ENCODE measurements around the gene PABPC1L. TPM values are rescaled to one million over a fixed set of nuclear protein-coding genes. Genes with fewer than 3 reads are reported as not detected.

The PABPC1L gene
- polyA plus RNA-seq, 1 donor (not counting 4 experiments of a cell fraction or from before 2014, with no cell fraction given), result 31.4 TPM

DNA sequence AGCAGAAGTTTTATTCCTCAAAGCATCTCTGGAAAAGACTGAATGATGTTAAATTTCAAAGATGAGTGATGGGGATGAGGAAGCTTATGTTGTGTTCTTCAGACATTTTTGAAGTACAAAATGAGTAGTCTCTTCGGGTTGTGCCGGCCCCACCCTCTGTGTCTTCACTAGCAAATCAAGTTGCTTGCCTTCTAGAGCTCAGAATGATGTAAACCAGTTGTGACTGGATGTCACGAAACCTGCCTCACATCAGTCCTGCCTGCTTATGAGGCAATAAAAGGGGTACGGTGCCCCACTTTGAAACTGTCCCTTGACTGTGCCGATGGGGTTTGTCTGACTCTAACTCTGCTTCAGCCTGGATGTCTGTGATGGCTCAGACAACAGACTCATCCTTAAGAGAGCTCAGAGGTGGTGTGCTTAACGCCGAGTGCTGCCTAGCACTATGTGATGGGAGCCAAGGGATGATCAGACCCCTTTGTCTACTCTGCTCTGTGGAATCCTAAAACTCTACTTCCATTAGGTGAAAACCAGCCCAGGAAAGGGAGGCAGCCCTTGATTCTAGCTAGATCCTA lies 31.3 kb downstream of the PABPC1L start:
- Histone ChIP-seq H3K4me1 (ENCODE audit: control insufficient read depth, extremely low read depth, insufficient read depth, low read length) (no peaks in the 10 kb centered on the region), H3K9me3 (ENCODE audit: control insufficient read depth, low read depth, low read length) (no peaks in the 10 kb centered on the region), H3K9me1 (ENCODE audit: control insufficient read depth, extremely low read depth, insufficient read depth, low read length) (peaks cover 2% of the 10 kb centered on the region), H3K9ac (ENCODE audit: control insufficient read depth, extremely low read depth, insufficient read depth, low read length) (no peak overlapping the region), H4K20me1 (ENCODE audit: control insufficient read depth, extremely low read depth, insufficient read depth, low read length) (no peaks in the 10 kb centered on the region), H3K27ac (ENCODE audit: control insufficient read depth, insufficient read depth, low read length) (no peak overlapping the region), H3K36me3 (ENCODE audit: control insufficient read depth in 2 of 2, extremely low read depth in 1 of 2, insufficient read depth in 2 of 2, low read length in 2 of 2) (peaks cover 29 to 44% of the 10 kb centered on the region in 2 experiments), H3K4me3 (ENCODE audit: control insufficient read depth in 2 of 3, extremely low read depth in 1 of 3, insufficient read depth in 2 of 3, low read depth in 1 of 3, low read length in 3 of 3) (no peak overlapping the region), H3K4me2 (ENCODE audit: control insufficient read depth, extremely low read depth, insufficient read depth, low read depth, low read length) (no peak overlapping the region), H3K27me3 (ENCODE audit: control insufficient read depth, extremely low read depth, insufficient read depth, low read length) (no peaks in the 10 kb centered on the region), H3K79me2 (ENCODE audit: control insufficient read depth, insufficient read depth, low read length) (no peaks in the 10 kb centered on the region), H2AFZ (ENCODE audit: control insufficient read depth, low read length) (no peak overlapping the region)
- TF ChIP-seq EZH2 (IDR thresholded peaks at IDR 0.05; ENCODE audit: low read length), result no peak
- TF ChIP-seq, protein P1, sequence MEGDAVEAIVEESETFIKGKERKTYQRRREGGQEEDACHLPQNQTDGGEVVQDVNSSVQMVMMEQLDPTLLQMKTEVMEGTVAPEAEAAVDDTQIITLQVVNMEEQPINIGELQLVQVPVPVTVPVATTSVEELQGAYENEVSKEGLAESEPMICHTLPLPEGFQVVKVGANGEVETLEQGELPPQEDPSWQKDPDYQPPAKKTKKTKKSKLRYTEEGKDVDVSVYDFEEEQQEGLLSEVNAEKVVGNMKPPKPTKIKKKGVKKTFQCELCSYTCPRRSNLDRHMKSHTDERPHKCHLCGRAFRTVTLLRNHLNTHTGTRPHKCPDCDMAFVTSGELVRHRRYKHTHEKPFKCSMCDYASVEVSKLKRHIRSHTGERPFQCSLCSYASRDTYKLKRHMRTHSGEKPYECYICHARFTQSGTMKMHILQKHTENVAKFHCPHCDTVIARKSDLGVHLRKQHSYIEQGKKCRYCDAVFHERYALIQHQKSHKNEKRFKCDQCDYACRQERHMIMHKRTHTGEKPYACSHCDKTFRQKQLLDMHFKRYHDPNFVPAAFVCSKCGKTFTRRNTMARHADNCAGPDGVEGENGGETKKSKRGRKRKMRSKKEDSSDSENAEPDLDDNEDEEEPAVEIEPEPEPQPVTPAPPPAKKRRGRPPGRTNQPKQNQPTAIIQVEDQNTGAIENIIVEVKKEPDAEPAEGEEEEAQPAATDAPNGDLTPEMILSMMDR (optimal IDR thresholded peaks at IDR 0.05 in 1 of 3, IDR thresholded peaks at IDR 0.05 in 1 of 3, conservative IDR thresholded peaks at IDR 0.05 in 1 of 3; ENCODE audit: extremely low read depth in 1 of 3, insufficient read depth in 2 of 3, low read length in 3 of 3), result no peak
- FAIRE-seq (no peak), DNase-seq (ENCODE audit: low read depth, low spot score) (no peak)
- dilution Hi-C loops (cut with MboI; ENCODE audit: extremely low pct_ligation_motif_present, low sequenced_read_pairs), result no loop called here

DNA sequence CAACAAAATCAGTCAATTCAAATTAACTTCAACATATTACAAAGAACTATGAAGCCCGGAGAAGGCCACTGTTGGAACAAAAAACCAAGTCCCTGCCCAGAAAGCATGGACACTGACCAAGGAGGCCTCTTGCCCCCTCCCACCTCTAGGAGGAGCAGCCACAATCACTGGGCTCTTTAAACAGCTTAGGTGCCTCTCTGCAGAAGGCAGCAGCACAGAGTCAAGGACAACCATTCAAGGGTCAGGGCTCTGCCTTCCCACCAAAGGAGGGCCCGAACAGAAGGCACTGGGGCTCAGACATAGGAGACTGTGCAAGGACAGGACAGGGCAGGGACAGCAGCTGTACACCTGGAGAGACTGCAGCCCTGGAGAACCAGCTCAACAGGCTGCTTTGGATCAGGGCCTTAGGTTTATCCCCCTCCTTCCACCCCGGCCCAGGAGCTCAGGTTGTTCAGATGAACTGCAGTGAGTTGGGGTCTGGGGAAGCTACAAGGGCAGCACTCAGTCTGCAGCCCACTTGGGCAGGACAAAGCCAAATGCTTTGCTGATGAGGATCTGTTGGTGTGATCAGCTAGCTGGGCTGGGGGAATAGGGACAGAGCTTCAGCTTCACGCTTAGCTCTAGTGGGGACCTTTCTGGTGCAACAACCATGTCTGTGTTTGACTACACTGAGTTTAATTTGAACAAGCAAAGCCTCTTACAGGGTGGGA lies 32.6 kb downstream of the PABPC1L start:
- Histone ChIP-seq H3K9me1 (ENCODE audit: control insufficient read depth, extremely low read depth, insufficient read depth, low read length) (peaks cover 2% of the 10 kb centered on the region), H3K4me1 (ENCODE audit: control insufficient read depth, extremely low read depth, insufficient read depth, low read length) (no peaks in the 10 kb centered on the region), H2AFZ (ENCODE audit: control insufficient read depth, low read length) (no peak overlapping the region), H3K27me3 (ENCODE audit: control insufficient read depth, extremely low read depth, insufficient read depth, low read length) (no peaks in the 10 kb centered on the region), H3K79me2 (ENCODE audit: control insufficient read depth, insufficient read depth, low read length) (no peaks in the 10 kb centered on the region), H3K4me2 (ENCODE audit: control insufficient read depth, extremely low read depth, insufficient read depth, low read depth, low read length) (no peak overlapping the region), H3K36me3 (ENCODE audit: control insufficient read depth in 2 of 2, extremely low read depth in 1 of 2, insufficient read depth in 2 of 2, low read length in 2 of 2) (peaks cover 26 to 49% of the 10 kb centered on the region in 2 experiments), H3K27ac (ENCODE audit: control insufficient read depth, insufficient read depth, low read length) (no peak overlapping the region), H3K9ac (ENCODE audit: control insufficient read depth, extremely low read depth, insufficient read depth, low read length) (no peak overlapping the region), H3K9me3 (ENCODE audit: control insufficient read depth, low read depth, low read length) (no peaks in the 10 kb centered on the region), H4K20me1 (ENCODE audit: control insufficient read depth, extremely low read depth, insufficient read depth, low read length) (no peaks in the 10 kb centered on the region), H3K4me3 (ENCODE audit: control insufficient read depth in 2 of 3, extremely low read depth in 1 of 3, insufficient read depth in 2 of 3, low read depth in 1 of 3, low read length in 3 of 3) (no peak overlapping the region)
- dilution Hi-C loops (cut with MboI; ENCODE audit: extremely low pct_ligation_motif_present, low sequenced_read_pairs), result no loop called here
- no peak for FAIRE-seq
- DNase-seq (ENCODE audit: low read depth, low spot score), result no peak
- no peak for TF ChIP-seq EZH2 (IDR thresholded peaks at IDR 0.05; ENCODE audit: low read length)
- TF ChIP-seq, protein P1 (optimal IDR thresholded peaks at IDR 0.05 in 1 of 3, IDR thresholded peaks at IDR 0.05 in 1 of 3, conservative IDR thresholded peaks at IDR 0.05 in 1 of 3; ENCODE audit: extremely low read depth in 1 of 3, insufficient read depth in 2 of 3, low read length in 3 of 3), result no peak

Measured in keratinocyte (primary cell).